Nephron (organoid): ENCODE measurements around the gene NDUFA3.

Source experiments
- H3K27ac Mint-ChIP-seq, 3 experiments: 2 replicates each; pipeline ENCODE4 v1.8.0; 2020; ENCODE audit warnings: mixed read lengths in 3 of 3, mild to moderate bottlenecking in 2 of 3, moderate library complexity in 1 of 3
- H3K27me3 Mint-ChIP-seq: 2 replicates; pipeline ENCODE4 v1.8.0; 2021; ENCODE audit warnings: low read depth, mild to moderate bottlenecking, moderate library complexity, mixed read lengths
- H3K36me3 Mint-ChIP-seq: 2 replicates; pipeline ENCODE4 v1.8.0; 2020; ENCODE audit warnings: low read depth, mixed read lengths
- H3K4me1 Mint-ChIP-seq: 2 replicates; pipeline ENCODE4 v1.8.0; 2020; ENCODE audit warnings: mixed read lengths
- H3K4me3 Mint-ChIP-seq, 3 experiments: 2 replicates each; pipeline ENCODE4 v1.8.0; 2020; ENCODE audit warnings: mild to moderate bottlenecking in 3 of 3, mixed read lengths in 3 of 3, moderate library complexity in 2 of 3
- H3K9me3 Mint-ChIP-seq: 2 replicates; pipeline ENCODE4 v1.8.0; 2020; ENCODE audit warnings: mixed read lengths
- CTCF ChIP-seq, 3 experiments: fragments of 200-600 bp; sonication (generic); IDR thresholded peaks; one replicate each; pipeline ENCODE4 v1.5.0; 2021; ENCODE audit warnings: antibody characterized with exemption in 3 of 3; ENCODE audit not compliant: unreplicated experiment in 3 of 3

NDUFA3 gene

GRCh38 chr19:54104998-54105715 lies 2.5 kb downstream of the NDUFA3 start:
- Mint-ChIP-seq H3K27me3 (peaks cover 1% of the 10 kb centered on the region), H3K27ac (no peak overlapping the region), H3K4me3 (peak overlapping the region; percentile 70 to 99 (median 98)), H3K36me3 (peaks cover 28% of the 10 kb centered on the region), H3K9me3 (no peaks in the 10 kb centered on the region), H3K4me1 (peaks cover 5% of the 10 kb centered on the region)
- TF ChIP-seq CTCF (IDR thresholded peaks at IDR 0.05; ENCODE audit: unreplicated experiment in 3 of 3) = no peak

- Mint-ChIP-seq H3K36me3 (peaks cover 32% of the 10 kb centered on the region), H3K4me3 (peak overlapping the region; percentile 70 to 99 (median 98)), H3K9me3 (no peaks in the 10 kb centered on the region), H3K27me3 (no peaks in the 10 kb centered on the region), H3K4me1 (peaks cover 5% of the 10 kb centered on the region), H3K27ac (no peak overlapping the region)
- no peak for TF ChIP-seq CTCF (IDR thresholded peaks at IDR 0.05; ENCODE audit: unreplicated experiment in 3 of 3)
These were observed 3.1 kb downstream of the NDUFA3 start for GRCh38 chr19:54105796-54106195.

GRCh38 chr19:54106716-54107115 lies 4.1 kb downstream of the NDUFA3 start:
- Mint-ChIP-seq H3K27ac (no peak overlapping the region), H3K36me3 (peaks cover 34% of the 10 kb centered on the region), H3K4me1 (peaks cover 5% of the 10 kb centered on the region), H3K27me3 (no peaks in the 10 kb centered on the region), H3K9me3 (no peaks in the 10 kb centered on the region), H3K4me3 (peak overlapping the region in 2 of 3 experiments; percentile 36 to 72)
- TF ChIP-seq CTCF (IDR thresholded peaks at IDR 0.05; ENCODE audit: unreplicated experiment in 3 of 3) = no peak

GRCh38 chr19:54107876-54108490 lies 5.3 kb downstream of the NDUFA3 start:
- TF ChIP-seq CTCF (IDR thresholded peaks at IDR 0.05; ENCODE audit: unreplicated experiment in 3 of 3) = no peak
- no peak overlapping the region for H3K27ac Mint-ChIP-seq
- H3K27me3 Mint-ChIP-seq = no peaks in the 10 kb centered on the region
- H3K4me1 Mint-ChIP-seq = no peaks in the 10 kb centered on the region
- peak overlapping the region in 1 of 3 experiments; percentile 16 for H3K4me3 Mint-ChIP-seq
- no peaks in the 10 kb centered on the region for H3K9me3 Mint-ChIP-seq
- peaks cover 34% of the 10 kb centered on the region for H3K36me3 Mint-ChIP-seq

- Mint-ChIP-seq H3K9me3 (no peaks in the 10 kb centered on the region), H3K36me3 (peaks cover 34% of the 10 kb centered on the region), H3K27ac (no peak overlapping the region), H3K4me1 (no peaks in the 10 kb centered on the region), H3K27me3 (no peaks in the 10 kb centered on the region), H3K4me3 (no peak overlapping the region)
- no peak for TF ChIP-seq CTCF (IDR thresholded peaks at IDR 0.05; ENCODE audit: unreplicated experiment in 3 of 3)
These were observed 5.8 kb downstream of the NDUFA3 start for GRCh38 chr19:54108496-54108895.

GRCh38 chr19:54109651-54110050 lies 7.0 kb downstream of the NDUFA3 start:
- H3K36me3 Mint-ChIP-seq = peaks cover 34% of the 10 kb centered on the region
- no peak for TF ChIP-seq CTCF (IDR thresholded peaks at IDR 0.05; ENCODE audit: unreplicated experiment in 3 of 3)
- no peak overlapping the region for H3K27ac Mint-ChIP-seq

More at GRCh38 chr19:54109651-54110050, 7.0 kb downstream of the NDUFA3 start:
- Mint-ChIP-seq H3K9me3 (no peaks in the 10 kb centered on the region), H3K4me3 (no peak overlapping the region), H3K27me3 (no peaks in the 10 kb centered on the region), H3K4me1 (no peaks in the 10 kb centered on the region)
